Epithelial cell of esophagus (primary cell): ENCODE measurements around the gene GRK6.

ENCODE experiments used
- DNase-seq: peaks from one replicate; pipeline ENCODE4 v3.0.0; 2010; ENCODE audit warnings: low read depth
- H3K4me3 ChIP-seq: 2 replicates; pipeline ENCODE4 v1.5.1; 2011; ENCODE audit warnings: mild to moderate bottlenecking, low read length, control low read depth
- CTCF ChIP-seq: IDR thresholded peaks from 2 replicates; pipeline ENCODE4 v1.5.1; 2011; ENCODE audit warnings: low read depth, mild to moderate bottlenecking, low read length, control low read depth, inconsistent platforms; ENCODE audit not compliant: insufficient read depth; ENCODE audit errors: missing control alignments

GRK6 gene

GRCh38 chr5:177430140-177430951 is 3.9 kb downstream of the GRK6 start:
- TF ChIP-seq CTCF, result no peak
- DNase-seq, result peak; percentile 72
- no peak overlapping the region for H3K4me3 ChIP-seq

- no peak for TF ChIP-seq CTCF
- no peak overlapping the region for H3K4me3 ChIP-seq
- DNase-seq, result no peak
Measured at GRCh38 chr5:177430972-177431316, 4.5 kb downstream of the GRK6 start.

- no peak overlapping the region for H3K4me3 ChIP-seq
- TF ChIP-seq CTCF, result no peak
- no peak for DNase-seq
Measured at GRCh38 chr5:177431317-177432142, 5.1 kb downstream of the GRK6 start.

- DNase-seq, result no peak
- H3K4me3 ChIP-seq, result no peak overlapping the region
- no peak for TF ChIP-seq CTCF
Measured at GRCh38 chr5:177432143-177432838, 5.8 kb downstream of the GRK6 start.

GRCh38 chr5:177432839-177433657 is 6.6 kb downstream of the GRK6 start:
- DNase-seq, result no peak
- no peak overlapping the region for H3K4me3 ChIP-seq
- no peak for TF ChIP-seq CTCF

- TF ChIP-seq CTCF, result no peak
- DNase-seq, result no peak
- no peak overlapping the region for H3K4me3 ChIP-seq
Measured at GRCh38 chr5:177433658-177434217, 7.3 kb downstream of the GRK6 start.
